ENCODE measurements around the gene MAVS. TPM values are rescaled to one million over a fixed set of nuclear protein-coding genes. Genes with fewer than 3 reads are reported as not detected.

MAVS gene
- total and polyA plus RNA-seq, 9 of the 15 experiments (the other 6 are each of a cell fraction or from before 2014, with no cell fraction given): 1.6 to 22.0 (median 11.3) TPM

DNA sequence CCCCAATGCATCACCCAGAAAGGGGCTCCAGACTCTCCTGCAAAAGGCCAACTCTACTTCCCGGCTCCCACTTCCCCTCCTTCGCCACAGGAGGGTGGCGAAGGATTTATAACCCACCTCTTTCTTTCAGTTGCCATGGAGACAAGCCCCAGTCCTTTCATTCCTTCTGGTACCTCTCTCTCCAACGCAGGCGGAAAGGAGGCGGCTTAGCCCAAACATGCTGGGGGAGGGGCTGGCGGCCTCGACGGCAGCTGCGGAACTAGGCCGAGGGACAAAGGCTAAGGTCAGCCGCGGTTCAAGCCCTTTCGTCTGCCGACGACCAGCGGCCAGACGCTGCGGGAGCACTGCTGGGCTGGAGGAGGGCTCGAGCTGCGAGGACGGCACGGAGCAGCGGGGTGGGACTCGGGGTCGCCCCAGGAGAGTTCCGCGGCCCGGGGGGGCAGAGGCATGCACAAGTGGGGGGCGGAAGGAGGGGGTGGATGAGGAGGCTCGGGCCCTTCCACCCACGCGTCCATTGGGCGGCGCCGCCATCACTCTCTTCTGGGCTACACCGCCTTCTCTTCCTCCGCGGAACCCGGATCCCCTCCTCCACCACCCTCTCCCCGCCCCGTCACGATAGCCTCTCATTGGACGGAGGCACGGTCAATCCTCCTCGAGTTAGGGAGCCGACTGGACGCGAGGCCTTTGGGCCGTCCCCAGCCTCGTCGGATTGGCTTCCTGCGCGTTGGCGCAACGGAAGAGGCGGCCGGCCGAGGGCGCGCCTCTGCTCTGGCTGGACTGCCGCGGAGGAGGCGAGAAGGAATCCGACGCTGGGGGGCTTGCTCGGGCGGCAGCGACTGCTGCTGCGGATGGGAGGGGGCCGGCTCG, 42.2 kb downstream of the MAVS start, which contains the start of gene PANK2 (continued):
- TF ChIP-seq, protein P1, sequence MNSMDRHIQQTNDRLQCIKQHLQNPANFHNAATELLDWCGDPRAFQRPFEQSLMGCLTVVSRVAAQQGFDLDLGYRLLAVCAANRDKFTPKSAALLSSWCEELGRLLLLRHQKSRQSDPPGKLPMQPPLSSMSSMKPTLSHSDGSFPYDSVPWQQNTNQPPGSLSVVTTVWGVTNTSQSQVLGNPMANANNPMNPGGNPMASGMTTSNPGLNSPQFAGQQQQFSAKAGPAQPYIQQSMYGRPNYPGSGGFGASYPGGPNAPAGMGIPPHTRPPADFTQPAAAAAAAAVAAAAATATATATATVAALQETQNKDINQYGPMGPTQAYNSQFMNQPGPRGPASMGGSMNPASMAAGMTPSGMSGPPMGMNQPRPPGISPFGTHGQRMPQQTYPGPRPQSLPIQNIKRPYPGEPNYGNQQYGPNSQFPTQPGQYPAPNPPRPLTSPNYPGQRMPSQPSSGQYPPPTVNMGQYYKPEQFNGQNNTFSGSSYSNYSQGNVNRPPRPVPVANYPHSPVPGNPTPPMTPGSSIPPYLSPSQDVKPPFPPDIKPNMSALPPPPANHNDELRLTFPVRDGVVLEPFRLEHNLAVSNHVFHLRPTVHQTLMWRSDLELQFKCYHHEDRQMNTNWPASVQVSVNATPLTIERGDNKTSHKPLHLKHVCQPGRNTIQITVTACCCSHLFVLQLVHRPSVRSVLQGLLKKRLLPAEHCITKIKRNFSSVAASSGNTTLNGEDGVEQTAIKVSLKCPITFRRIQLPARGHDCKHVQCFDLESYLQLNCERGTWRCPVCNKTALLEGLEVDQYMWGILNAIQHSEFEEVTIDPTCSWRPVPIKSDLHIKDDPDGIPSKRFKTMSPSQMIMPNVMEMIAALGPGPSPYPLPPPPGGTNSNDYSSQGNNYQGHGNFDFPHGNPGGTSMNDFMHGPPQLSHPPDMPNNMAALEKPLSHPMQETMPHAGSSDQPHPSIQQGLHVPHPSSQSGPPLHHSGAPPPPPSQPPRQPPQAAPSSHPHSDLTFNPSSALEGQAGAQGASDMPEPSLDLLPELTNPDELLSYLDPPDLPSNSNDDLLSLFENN (IDR thresholded peaks at IDR 0.05; ENCODE audit: low read depth in 2 of 2, low read length in 2 of 2): no peak
- TF ChIP-seq GABPB2 (CRISPR knock-in tag; conservative IDR thresholded peaks at IDR 0.05) (no peak), ZNF644 (tag; IDR thresholded peaks at IDR 0.05; ENCODE audit: low read depth) (no peak), CC2D1A (IDR thresholded peaks at IDR 0.05) (no peak), NFE2 (IDR thresholded peaks at IDR 0.05; ENCODE audit: low read depth) (0 out of 2 replicates have a peak, but pooled peaks have one; percentile 6), FOXA3 (CRISPR knock-in tag; conservative IDR thresholded peaks at IDR 0.05 in 1 of 2, IDR thresholded peaks at IDR 0.05 in 1 of 2) (no peak), SMARCB1 (IDR thresholded peaks at IDR 0.05; ENCODE audit: insufficient read length, low read depth) (no peak), RCOR1 (IDR thresholded peaks at IDR 0.05; ENCODE audit: borderline replicate concordance in 1 of 2, low read depth in 2 of 2, low read length in 2 of 2) (peak in 1 of 2 experiments; percentile 14; a peak in 1 of 4 replicates), TCF3 (CRISPR knock-in tag; IDR thresholded peaks at IDR 0.05) (no peak), MITF (IDR thresholded peaks at IDR 0.05) (no peak), SAP30 (IDR thresholded peaks at IDR 0.05; ENCODE audit: borderline replicate concordance, insufficient read depth, low read depth, low read length, poor library complexity, severe bottlenecking) (no peak)
- TF ChIP-seq, protein P2, sequence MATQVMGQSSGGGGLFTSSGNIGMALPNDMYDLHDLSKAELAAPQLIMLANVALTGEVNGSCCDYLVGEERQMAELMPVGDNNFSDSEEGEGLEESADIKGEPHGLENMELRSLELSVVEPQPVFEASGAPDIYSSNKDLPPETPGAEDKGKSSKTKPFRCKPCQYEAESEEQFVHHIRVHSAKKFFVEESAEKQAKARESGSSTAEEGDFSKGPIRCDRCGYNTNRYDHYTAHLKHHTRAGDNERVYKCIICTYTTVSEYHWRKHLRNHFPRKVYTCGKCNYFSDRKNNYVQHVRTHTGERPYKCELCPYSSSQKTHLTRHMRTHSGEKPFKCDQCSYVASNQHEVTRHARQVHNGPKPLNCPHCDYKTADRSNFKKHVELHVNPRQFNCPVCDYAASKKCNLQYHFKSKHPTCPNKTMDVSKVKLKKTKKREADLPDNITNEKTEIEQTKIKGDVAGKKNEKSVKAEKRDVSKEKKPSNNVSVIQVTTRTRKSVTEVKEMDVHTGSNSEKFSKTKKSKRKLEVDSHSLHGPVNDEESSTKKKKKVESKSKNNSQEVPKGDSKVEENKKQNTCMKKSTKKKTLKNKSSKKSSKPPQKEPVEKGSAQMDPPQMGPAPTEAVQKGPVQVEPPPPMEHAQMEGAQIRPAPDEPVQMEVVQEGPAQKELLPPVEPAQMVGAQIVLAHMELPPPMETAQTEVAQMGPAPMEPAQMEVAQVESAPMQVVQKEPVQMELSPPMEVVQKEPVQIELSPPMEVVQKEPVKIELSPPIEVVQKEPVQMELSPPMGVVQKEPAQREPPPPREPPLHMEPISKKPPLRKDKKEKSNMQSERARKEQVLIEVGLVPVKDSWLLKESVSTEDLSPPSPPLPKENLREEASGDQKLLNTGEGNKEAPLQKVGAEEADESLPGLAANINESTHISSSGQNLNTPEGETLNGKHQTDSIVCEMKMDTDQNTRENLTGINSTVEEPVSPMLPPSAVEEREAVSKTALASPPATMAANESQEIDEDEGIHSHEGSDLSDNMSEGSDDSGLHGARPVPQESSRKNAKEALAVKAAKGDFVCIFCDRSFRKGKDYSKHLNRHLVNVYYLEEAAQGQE (IDR thresholded peaks at IDR 0.05; ENCODE audit: borderline replicate concordance): no peak; the same call in 1 of the 2 replicates
- TF ChIP-seq, protein P2 (CRISPR knock-in tag; IDR thresholded peaks at IDR 0.05; ENCODE audit: low read depth): no peak
